ENCODE data around the gene PKP1.

The PKP1 gene

GRCh38 chr1:201281573-201281972 lies 1.7 kb upstream of the PKP1 start:
- FAIRE-seq (no peak), DNase-seq (ENCODE audit: low spot score) (no peak)

GRCh38 chr1:201282216-201282615 lies 1.1 kb upstream of the PKP1 start:
- DNase-seq (ENCODE audit: low spot score): no peak

GRCh38 chr1:201283836-201284553 lies 689 bp downstream of the PKP1 start:
- DNase-seq (ENCODE audit: low spot score) (no peak), FAIRE-seq (no peak)

More at GRCh38 chr1:201282216-201282615, 1.1 kb upstream of the PKP1 start:
- FAIRE-seq: no peak

- FAIRE-seq: no peak
- no peak for DNase-seq (ENCODE audit: low spot score)
Observed at GRCh38 chr1:201284636-201285035, 1.3 kb downstream of the PKP1 start.

GRCh38 chr1:201285846-201286245 lies 2.5 kb downstream of the PKP1 start:
- DNase-seq (ENCODE audit: low spot score) (no peak), FAIRE-seq (no peak)

GRCh38 chr1:201286445-201286844 lies 3.1 kb downstream of the PKP1 start:
- DNase-seq (ENCODE audit: low spot score) (no peak), FAIRE-seq (no peak)

- DNase-seq (ENCODE audit: low spot score) (no peak), FAIRE-seq (no peak)
Observed at GRCh38 chr1:201288007-201288406, 4.7 kb downstream of the PKP1 start.

GRCh38 chr1:201288765-201289164 lies 5.5 kb downstream of the PKP1 start:
- FAIRE-seq: no peak
- no peak for DNase-seq (ENCODE audit: low spot score)

GRCh38 chr1:201290551-201290950 lies 7.2 kb downstream of the PKP1 start:
- DNase-seq (ENCODE audit: low spot score) (no peak), FAIRE-seq (no peak)

GRCh38 chr1:201291916-201292315 lies 8.6 kb downstream of the PKP1 start:
- FAIRE-seq (no peak), DNase-seq (ENCODE audit: low spot score) (no peak)

- DNase-seq (ENCODE audit: low spot score): no peak
Observed at GRCh38 chr1:201294876-201295275, 11.6 kb downstream of the PKP1 start.

GRCh38 chr1:201295346-201295745 lies 12.0 kb downstream of the PKP1 start:
- no peak for DNase-seq (ENCODE audit: low spot score)

More at GRCh38 chr1:201294876-201295275, 11.6 kb downstream of the PKP1 start:
- FAIRE-seq: no peak

GRCh38 chr1:201295861-201296260 lies 12.6 kb downstream of the PKP1 start:
- FAIRE-seq (peak; percentile 89), DNase-seq (ENCODE audit: low spot score) (peak; percentile 60)

More at GRCh38 chr1:201295346-201295745, 12.0 kb downstream of the PKP1 start:
- no peak for FAIRE-seq

GRCh38 chr1:201296352-201296751 lies 13.0 kb downstream of the PKP1 start:
- FAIRE-seq (no peak), DNase-seq (ENCODE audit: low spot score) (no peak)

- peak; percentile 69 for FAIRE-seq
- peak; percentile 65 for DNase-seq (ENCODE audit: low spot score)
Observed at GRCh38 chr1:201298396-201299381, 15.4 kb downstream of the PKP1 start.

- DNase-seq (ENCODE audit: low spot score): peak; percentile 33
Observed at GRCh38 chr1:201299968-201300367, 16.7 kb downstream of the PKP1 start.

GRCh38 chr1:201300641-201301040 lies 17.3 kb downstream of the PKP1 start:
- no peak for DNase-seq (ENCODE audit: low spot score)
- no peak for FAIRE-seq

More at GRCh38 chr1:201299968-201300367, 16.7 kb downstream of the PKP1 start:
- FAIRE-seq: peak; percentile 37

- FAIRE-seq (no peak), DNase-seq (ENCODE audit: low spot score) (no peak)
Observed at GRCh38 chr1:201302163-201303152, 19.2 kb downstream of the PKP1 start.

- no peak for FAIRE-seq
- DNase-seq (ENCODE audit: low spot score): no peak
Observed at GRCh38 chr1:201304126-201304525, 20.8 kb downstream of the PKP1 start.

GRCh38 chr1:201305815-201306214 lies 22.5 kb downstream of the PKP1 start:
- FAIRE-seq (no peak), DNase-seq (ENCODE audit: low spot score) (no peak)

- FAIRE-seq (no peak), DNase-seq (ENCODE audit: low spot score) (no peak)
Observed at GRCh38 chr1:201307231-201307630, 23.9 kb downstream of the PKP1 start.
